ENCODE measurements around the gene TBC1D2B.

TBC1D2B gene

DNA sequence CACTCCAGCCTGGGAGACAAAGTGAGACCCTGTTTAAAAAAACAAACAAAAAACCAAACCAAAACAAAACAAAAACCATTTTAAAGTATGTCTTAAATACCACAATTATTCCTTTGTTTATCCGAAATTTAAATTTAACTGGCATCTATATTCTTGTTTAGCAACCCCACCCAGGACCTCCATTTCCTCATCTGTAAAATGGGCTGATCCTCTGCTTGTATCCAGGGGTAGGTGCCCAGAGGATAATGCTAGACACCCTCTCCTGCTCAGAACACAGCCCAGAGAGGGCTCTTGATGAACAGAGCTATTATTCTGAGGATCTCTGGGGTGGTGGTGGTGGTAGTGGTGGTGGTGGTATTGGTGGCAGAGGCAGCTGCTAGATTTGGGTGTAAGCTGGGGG, 24.7 kb upstream of the TBC1D2B start:
- no peaks in the 10 kb centered on the region for H3K9me3 Mint-ChIP-seq
- no peaks in the 10 kb centered on the region for H3K27me3 Mint-ChIP-seq (ENCODE audit: low read depth)
- H3K27ac Mint-ChIP-seq = no peak overlapping the region
- H3K4me3 Mint-ChIP-seq = no peak overlapping the region
- peaks cover 8% of the 10 kb centered on the region for H3K4me1 Mint-ChIP-seq
- H3K36me3 Mint-ChIP-seq (ENCODE audit: low read depth) = no peaks in the 10 kb centered on the region
- TF ChIP-seq CTCF (IDR thresholded peaks at IDR 0.05; ENCODE audit: unreplicated experiment in 3 of 3) = no peak

DNA sequence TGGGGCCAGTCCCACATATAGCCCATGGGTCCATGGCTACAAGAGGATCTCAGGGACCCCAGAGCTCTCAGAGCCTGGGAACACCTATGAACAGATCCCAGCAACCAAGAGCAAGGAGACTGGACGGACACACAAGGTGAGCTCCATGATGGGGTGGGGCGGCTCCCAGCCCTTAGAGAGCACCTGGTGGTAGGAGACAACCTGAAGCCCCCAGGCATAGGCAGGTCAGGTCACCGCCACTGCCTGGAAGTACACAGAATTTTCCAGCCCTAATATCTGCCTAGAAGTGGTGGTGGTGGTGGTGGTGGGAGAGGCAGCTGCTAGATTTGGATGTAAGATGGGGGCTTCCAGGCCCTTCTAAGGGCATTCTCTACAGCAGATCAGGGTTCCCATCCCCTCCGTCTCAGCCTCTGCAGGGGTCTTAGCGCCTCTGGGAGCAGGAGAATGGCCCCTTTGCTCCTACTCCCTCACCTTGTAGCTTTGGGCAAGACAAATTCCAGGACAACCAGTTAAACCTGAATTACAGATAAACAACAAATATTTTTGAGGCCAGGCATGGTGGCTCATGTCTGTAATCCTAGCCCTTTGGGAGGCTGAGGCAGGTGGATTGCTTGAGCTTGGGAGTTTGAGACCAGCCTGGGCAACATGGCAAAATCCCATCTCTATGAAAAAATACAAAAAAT, 24.1 kb upstream of the TBC1D2B start:
- no peak overlapping the region for H3K4me3 Mint-ChIP-seq
- peaks cover 8% of the 10 kb centered on the region for H3K4me1 Mint-ChIP-seq
- H3K9me3 Mint-ChIP-seq = no peaks in the 10 kb centered on the region
- H3K36me3 Mint-ChIP-seq (ENCODE audit: low read depth) = no peaks in the 10 kb centered on the region
- TF ChIP-seq CTCF (IDR thresholded peaks at IDR 0.05; ENCODE audit: unreplicated experiment in 3 of 3) = no peak
- no peaks in the 10 kb centered on the region for H3K27me3 Mint-ChIP-seq (ENCODE audit: low read depth)
- no peak overlapping the region for H3K27ac Mint-ChIP-seq

DNA sequence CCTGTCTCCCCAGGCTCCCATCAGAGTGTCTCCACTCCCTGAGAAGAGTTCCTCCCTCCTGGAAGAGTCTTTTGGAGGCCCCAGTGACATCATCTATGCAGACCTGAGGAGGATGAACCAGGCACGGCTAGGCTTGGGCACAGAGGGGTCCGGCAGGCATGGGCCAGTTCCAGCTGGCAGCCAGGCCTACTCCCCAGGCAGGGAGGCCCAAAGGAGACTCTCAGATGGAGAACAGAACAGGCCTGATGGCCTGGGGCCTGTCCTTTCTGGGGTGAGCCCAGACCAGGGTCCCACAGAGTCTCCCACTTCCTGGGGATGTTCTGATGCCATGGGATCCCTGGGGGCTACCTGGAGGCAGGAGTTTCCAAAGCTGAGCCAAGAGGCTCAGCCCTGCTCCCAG, 23.4 kb upstream of the TBC1D2B start:
- H3K4me1 Mint-ChIP-seq = peaks cover 8% of the 10 kb centered on the region
- H3K9me3 Mint-ChIP-seq = no peaks in the 10 kb centered on the region
- H3K36me3 Mint-ChIP-seq (ENCODE audit: low read depth) = no peaks in the 10 kb centered on the region
- no peak for TF ChIP-seq CTCF (IDR thresholded peaks at IDR 0.05; ENCODE audit: unreplicated experiment in 3 of 3)
- no peak overlapping the region for H3K4me3 Mint-ChIP-seq
- no peaks in the 10 kb centered on the region for H3K27me3 Mint-ChIP-seq (ENCODE audit: low read depth)
- no peak overlapping the region for H3K27ac Mint-ChIP-seq

- TF ChIP-seq CTCF (IDR thresholded peaks at IDR 0.05; ENCODE audit: unreplicated experiment in 3 of 3) = no peak
Observed at GRCh38 chr15:78098131-78098755, 20.7 kb upstream of the TBC1D2B start.

DNA sequence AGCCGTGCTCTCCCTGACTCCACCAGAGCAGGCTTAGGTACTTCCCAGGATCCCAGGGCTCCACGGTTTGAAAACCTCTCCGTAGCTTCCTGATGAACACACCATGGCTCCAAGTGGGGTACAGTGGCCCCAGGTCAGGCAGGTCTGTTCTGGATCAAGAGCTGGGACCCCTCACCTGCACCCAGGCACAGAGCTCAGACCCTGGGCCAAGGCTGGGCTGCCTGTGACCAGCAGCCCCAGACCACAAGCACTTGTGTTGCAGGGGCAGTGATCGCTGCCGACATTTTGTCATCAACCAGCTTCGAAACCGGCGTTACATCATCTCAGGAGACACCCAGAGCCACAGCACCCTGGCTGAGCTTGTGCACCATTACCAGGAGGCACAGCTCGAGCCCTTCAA, 20.2 kb upstream of the TBC1D2B start:
- TF ChIP-seq CTCF (IDR thresholded peaks at IDR 0.05; ENCODE audit: unreplicated experiment in 3 of 3) = no peak
- H3K36me3 Mint-ChIP-seq (ENCODE audit: low read depth) = no peaks in the 10 kb centered on the region
- no peaks in the 10 kb centered on the region for H3K27me3 Mint-ChIP-seq (ENCODE audit: low read depth)
- H3K4me1 Mint-ChIP-seq = peaks cover 8% of the 10 kb centered on the region
- H3K9me3 Mint-ChIP-seq = no peaks in the 10 kb centered on the region
- H3K4me3 Mint-ChIP-seq = no peak overlapping the region
- H3K27ac Mint-ChIP-seq = no peak overlapping the region

More at GRCh38 chr15:78098131-78098755, 20.7 kb upstream of the TBC1D2B start:
- H3K27me3 Mint-ChIP-seq (ENCODE audit: low read depth) = no peaks in the 10 kb centered on the region
- H3K27ac Mint-ChIP-seq = no peak overlapping the region
- H3K36me3 Mint-ChIP-seq (ENCODE audit: low read depth) = no peaks in the 10 kb centered on the region
- H3K9me3 Mint-ChIP-seq = no peaks in the 10 kb centered on the region
- H3K4me1 Mint-ChIP-seq = peaks cover 5% of the 10 kb centered on the region
- no peak overlapping the region for H3K4me3 Mint-ChIP-seq
